Measurements from ENCODE around the gene FAM167B.

DNA sequence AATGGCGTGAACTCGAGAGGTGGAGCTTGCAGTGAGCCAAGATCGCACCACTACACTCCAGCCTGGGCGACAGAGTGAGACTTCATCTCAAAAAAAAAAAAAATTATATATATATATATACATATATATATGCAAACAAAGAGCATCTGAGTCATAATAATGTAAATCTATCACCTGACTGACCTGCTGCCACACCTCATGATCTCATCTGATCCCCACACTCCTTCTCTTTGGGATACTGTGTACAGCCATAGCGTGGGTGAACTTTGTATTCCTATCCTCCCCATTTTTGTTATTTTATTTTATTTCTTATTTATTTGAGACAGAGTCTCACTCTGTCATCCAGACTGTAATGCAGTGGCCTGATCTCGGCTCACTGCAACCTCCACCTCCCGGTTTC lies 42.2 kb downstream of the FAM167B start:
- TF ChIP-seq, protein P1, sequence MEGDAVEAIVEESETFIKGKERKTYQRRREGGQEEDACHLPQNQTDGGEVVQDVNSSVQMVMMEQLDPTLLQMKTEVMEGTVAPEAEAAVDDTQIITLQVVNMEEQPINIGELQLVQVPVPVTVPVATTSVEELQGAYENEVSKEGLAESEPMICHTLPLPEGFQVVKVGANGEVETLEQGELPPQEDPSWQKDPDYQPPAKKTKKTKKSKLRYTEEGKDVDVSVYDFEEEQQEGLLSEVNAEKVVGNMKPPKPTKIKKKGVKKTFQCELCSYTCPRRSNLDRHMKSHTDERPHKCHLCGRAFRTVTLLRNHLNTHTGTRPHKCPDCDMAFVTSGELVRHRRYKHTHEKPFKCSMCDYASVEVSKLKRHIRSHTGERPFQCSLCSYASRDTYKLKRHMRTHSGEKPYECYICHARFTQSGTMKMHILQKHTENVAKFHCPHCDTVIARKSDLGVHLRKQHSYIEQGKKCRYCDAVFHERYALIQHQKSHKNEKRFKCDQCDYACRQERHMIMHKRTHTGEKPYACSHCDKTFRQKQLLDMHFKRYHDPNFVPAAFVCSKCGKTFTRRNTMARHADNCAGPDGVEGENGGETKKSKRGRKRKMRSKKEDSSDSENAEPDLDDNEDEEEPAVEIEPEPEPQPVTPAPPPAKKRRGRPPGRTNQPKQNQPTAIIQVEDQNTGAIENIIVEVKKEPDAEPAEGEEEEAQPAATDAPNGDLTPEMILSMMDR (conservative IDR thresholded peaks at IDR 0.05; ENCODE audit: low read depth, low read length) = no peak
- TF ChIP-seq POLR2A (IDR thresholded peaks at IDR 0.05; ENCODE audit: low read depth, low read length) (no peak), RCOR1 (IDR thresholded peaks at IDR 0.05; ENCODE audit: insufficient replicate concordance, low read length) (no peak), SMC3 (IDR thresholded peaks at IDR 0.05; ENCODE audit: low read depth, low read length) (no peak), RAD21 (IDR thresholded peaks at IDR 0.05; ENCODE audit: low read length) (no peak)
- TF ChIP-seq, protein P2, sequence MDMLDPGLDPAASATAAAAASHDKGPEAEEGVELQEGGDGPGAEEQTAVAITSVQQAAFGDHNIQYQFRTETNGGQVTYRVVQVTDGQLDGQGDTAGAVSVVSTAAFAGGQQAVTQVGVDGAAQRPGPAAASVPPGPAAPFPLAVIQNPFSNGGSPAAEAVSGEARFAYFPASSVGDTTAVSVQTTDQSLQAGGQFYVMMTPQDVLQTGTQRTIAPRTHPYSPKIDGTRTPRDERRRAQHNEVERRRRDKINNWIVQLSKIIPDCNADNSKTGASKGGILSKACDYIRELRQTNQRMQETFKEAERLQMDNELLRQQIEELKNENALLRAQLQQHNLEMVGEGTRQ (IDR thresholded peaks at IDR 0.05; ENCODE audit: low read depth, low read length) = no peak

All from IMR-90 (cell line).